Activated CD4-positive, alpha-beta T cell treated with anti-CD3 and anti-CD28 coated beads for 24 hours (primary cell): Measurements from ENCODE around the gene KLF6.

Experiments
- DNase-seq, 2 donors: peaks; one replicate each; pipeline ENCODE4 v3.0.0-alpha.2; 2020; ENCODE audit warnings: low read depth in 2 of 2

The KLF6 gene

DNA sequence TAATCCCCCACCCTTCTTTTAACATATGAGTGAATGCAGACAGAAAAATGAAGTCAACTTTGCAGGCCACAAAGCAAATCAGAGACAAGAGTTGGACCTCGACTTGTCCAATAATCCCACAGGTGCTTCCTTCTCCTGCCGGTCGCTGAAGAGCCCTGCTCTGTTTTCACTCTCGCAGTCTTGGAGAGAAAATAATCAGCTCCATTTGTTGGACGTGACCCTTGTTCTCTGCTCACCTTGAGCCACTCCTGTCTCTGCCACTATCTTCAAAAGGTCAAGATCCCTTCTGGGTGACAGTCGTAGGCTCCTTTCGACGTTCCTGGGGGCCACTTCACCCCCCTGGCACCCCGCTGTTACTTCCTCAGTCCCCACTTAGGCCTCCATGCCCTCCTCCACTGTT, 2.8 kb upstream of the KLF6 start:
- no peak for DNase-seq

DNA sequence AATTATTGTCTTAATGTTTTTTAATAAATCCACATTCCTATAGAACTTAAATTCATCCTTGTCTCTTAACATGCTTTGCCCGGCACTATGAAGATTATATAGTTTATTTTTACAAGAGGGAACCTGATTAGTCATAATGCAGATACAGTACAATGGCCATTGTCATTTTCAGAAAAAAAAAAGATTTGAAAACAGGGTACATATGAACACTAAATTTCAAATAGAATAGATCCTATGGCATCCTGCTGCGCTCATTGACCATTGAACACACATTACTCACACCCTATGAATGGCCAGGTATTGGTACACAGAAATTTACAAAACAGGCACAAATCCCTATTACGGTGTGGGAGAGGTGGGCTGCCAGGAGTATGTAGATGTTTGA, 2.0 kb upstream of the KLF6 start:
- no peak for DNase-seq

DNA sequence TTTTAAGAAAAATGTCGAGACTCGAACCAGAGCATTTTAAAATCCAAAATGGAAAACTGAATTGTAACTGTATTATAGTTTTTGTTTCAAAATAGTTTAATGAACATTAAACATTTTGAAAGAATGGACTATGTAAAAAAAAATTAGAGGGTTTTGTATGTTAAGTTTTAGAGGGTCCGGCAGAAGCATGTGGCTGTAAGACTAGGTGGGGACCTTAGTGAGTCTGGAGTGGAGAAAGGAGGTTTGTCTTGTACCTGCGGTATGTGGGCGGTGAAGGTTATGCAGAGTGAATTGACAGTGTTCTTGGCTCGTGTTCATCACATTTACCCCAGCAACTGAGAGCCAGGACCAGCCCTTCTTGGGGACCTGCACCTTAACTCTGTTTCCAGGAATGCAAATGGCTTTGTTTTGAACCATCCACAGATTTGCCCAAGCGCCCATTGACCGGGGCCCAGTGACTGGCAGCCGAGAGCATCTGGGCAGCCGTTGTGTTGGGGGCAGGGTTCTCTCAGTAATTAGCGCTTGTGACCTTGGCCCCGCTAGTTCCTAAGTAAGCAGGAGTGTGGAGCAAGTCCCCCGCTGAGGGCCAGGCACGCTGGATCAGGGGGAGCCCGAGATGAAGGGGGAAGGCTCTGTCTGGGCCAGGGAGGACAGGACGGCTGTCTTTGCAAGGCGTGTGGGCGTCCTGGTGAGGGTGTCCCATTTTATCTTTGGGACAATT, 1.4 kb upstream of the KLF6 start:
- no peak for DNase-seq

DNA sequence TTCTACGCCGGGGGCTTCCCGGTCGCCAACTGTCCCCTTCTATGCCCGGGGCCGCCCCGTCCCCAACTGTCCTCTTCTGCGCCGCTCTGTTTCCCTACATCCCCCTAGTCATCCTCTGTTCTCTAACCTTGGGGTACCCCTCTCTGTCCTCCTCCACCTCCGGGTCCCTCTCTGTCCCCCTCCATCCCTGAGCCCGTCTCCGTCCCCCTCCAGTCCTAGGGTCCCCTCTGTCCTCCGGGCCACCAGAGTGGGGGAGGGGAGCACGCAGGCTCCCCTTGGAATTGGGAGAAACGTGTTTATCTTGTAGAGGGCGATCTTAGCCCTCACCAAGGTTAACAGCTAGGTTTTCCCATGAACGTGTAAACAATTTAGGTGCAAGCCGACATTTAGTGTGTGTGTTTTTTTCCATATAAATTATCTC, 852 bp upstream of the KLF6 start:
- DNase-seq, result no peak

DNA sequence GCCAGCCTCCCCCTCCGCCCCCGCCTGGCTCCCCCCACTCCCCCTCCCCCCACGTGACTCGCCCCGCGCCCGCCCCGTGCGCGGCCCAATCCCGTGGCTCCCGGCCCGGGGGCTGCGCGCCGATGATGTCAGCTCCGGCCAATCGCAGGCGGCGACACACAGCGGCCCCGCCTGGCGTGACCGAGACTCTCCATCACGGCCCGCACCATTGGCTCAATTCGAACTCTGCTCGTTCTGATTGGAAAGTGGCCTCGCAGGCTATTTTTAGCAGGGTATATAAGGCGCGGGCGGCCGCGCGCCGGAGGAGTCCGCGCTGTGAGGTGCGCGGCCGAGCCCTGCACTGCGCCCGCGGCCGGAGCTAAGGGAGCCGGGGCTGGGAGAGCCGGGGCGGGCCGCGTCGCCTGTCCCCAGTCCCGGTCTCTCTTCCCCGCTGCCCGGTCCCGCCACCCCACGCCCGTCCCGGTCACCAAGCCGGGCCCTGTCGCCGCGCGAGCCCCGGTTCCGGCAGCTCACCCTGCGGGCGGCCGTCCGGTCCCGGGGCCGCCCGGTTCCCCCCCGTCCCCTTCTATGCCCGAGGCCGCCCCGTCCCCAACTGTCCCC, 342 bp upstream of the KLF6 start:
- DNase-seq, result peak; percentile 99

DNA sequence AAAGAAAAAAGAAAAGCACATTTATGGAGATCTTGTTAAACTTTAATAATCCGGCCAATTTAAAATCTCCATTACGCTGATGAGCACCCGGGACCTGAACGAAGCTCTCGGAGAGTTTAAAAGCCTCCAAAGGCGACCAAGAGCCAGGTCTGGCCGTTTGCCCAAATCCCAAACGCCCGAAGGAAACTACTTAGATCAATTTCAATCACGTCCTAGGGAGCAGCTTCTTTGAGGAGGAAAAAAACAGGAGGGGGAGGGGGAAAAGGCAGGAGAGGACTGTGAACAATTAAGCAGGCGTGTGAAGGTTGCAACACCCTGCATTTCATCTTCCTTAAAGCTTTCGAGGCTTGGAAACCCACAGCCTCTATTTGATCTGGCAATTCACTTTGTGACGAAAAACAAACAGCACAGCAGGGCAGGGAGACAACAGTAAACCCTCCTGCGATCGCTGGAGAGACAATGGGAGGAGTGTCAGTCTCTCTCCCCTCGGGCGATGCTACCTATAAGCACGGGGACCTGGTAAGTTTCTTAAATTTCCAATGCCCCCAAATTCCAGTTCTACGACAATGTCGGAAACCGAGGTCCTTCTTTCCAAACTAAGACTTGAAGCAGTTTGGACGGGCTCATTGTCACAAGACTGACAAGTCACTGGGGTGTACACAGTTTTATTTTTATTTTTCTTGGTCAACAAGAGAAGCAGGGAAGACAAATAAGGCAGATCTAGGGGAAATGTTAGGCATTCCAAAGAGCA, 1.2 kb downstream of the KLF6 start:
- no peak for DNase-seq

DNA sequence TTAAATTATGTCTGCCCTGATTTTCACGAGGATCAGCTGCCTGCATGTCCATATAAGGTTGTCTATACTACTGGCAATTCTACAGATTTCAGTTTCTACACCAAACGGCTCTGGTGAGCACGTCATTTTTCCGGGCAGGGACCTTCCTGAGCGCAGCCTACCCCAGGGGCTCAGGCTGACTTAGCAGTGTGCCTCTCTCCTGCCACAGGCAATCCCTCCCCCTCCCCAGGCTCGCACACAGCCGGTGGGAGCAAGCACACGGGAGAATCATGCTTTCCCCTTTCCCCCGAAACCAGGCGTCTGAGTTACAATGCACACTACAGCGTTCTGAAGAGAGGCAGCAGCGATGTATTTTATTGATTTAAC, 1.7 kb downstream of the KLF6 start:
- DNase-seq, result peak in 1 of 2 donors; percentile 55

DNA sequence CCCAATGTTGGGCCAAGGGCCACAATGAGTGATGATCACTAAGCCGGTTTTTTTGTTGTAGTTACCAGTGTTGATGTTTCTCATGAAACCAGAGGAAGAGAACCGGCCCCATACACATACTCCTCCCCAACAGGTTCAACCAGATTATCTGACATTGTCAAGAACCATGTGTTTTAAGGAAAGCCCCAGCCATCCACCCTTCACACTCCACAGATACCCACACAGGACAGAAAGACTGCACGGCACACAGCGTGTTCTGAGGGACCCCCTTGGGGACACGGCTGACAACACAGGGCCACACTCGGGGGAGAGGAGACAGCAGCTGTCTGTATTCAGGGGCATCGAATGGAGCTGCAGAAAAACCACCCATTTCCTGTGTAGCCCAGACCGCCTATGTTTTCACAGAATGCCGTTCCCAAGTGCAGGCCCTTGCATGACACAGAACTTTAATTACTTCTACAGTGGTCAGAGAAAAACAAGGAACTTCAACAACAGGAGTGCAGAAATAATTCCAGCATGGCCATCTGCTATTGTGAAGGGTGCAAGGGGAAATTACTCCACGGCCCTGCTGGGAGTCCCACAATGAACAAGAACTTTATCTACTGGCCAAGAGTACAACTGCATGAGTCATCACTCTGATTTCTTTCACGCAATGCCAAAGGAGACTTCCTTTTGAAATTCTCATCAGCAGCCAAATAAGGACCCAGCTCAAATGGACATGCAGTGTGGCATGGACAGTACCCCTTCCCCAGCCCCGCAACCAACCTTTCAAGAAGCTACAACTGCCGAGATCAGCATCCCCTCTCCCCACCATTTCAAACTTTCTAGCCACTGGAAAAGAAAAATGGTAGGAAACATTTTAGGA, 2.3 kb downstream of the KLF6 start:
- DNase-seq, result no peak

DNA sequence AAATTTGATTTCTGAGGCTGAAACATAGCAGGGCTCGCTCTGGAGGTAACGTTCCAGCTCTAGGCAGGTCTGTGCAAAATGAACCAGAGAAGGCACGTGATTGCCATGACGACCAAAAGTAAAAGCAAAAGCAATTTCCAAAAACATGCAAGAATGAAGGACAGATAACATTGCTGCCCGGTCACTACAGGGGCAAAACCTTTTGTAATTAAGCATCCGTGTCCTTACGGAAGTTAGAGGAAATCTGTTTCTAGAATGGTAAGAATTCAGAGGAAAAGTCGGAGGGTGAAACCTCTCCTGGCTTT, 2.9 kb downstream of the KLF6 start:
- no peak for DNase-seq

DNA sequence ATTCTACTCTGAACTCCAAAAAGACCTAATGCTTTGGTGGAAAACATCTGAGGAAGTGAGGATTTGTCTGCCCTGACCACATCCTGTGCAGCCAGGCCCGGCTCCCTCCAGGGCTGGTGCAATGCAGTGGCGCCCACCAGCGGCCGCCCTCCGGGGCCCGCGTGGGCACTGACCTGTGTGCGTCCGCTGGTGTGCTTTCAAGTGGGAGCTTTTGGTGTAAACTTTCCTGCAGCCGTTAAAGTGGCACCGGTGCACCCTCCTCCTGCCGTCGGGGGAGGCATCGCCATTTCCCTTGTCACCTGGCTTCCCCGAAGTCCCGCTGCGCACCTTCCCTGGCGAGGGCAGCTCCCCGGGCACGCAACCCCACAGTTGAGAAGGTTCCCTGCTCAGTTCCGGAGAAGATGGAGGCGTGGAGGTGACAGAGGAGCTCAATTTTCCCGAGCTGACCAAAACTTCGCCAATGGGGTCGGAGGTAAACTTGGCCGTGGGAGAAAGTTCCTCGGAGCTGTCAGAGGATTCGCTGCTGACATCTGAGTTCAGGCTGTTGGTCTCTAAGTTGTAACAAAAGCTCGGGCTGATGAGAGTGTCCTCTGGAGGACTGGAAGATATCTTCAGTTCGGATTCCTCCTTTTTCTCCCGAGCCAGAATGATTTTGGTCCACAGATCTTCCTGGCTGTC, 3.4 kb downstream of the KLF6 start:
- no peak for DNase-seq

DNA sequence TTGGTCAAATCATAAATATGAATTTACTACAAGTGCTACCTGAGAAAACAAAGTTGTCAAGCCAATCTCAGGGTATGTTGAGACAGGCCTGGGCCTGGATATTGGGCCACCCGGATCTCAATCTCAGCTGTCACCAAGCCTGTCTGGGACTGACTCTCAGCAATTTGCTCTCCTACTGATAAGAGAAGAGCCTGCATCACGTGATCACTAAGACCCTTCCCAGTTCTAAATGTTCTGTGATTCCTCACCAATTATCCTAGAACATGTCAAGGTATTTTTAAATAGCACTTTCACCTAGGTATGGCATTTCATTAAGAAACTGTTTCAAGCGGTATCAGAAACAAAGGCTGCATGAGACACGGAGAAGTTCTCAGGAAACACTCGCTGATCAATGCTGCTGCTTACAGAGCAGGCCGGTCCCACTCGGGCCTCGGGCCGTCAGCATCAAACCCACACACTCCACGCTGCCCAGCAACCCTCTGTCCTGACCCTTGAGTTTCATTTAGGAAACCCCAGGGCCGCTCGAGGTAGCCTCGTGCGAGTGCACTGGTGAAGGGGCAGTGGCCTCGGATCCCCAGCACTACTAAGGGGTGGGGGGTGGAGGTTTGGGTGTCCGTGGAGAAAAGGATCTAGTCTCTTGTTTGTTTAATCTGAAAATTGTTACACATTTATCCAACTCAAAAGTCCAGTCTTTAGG, 4.1 kb downstream of the KLF6 start:
- DNase-seq, result no peak

DNA sequence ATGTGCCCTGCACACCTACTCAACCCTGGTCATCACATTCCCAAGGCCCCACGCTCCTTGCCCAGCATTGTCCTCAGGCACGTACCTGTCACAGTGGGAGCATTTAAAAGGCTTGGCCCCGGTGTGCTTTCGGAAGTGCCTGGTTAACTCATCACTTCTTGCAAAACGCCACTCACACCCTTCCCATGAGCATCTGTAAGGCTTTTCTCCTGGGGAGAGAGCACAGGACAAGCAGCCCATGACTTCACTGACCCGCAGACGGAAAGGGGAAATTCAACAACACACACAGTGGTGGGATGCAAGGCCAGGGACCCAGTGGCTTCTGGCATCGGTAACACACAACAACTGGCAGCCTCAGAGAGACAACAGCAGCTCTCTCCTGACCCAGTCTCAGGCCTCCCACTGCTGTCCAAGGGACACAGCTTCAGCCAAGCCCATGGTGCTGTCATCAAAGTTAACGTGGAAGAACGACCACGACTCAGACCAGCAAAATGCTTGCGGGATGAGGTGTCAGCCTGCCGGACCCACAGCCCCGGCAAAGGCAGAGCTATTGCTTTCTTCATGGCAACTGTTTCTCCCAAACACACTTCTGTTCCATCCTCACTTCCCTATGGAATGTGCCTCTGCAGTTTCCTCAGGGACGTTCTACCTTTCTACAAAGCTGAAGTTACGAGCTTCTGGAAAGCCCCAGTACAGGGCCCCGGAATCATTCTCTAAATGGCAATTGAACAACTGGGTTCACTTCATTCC, 4.8 kb downstream of the KLF6 start:
- no peak for DNase-seq

DNA sequence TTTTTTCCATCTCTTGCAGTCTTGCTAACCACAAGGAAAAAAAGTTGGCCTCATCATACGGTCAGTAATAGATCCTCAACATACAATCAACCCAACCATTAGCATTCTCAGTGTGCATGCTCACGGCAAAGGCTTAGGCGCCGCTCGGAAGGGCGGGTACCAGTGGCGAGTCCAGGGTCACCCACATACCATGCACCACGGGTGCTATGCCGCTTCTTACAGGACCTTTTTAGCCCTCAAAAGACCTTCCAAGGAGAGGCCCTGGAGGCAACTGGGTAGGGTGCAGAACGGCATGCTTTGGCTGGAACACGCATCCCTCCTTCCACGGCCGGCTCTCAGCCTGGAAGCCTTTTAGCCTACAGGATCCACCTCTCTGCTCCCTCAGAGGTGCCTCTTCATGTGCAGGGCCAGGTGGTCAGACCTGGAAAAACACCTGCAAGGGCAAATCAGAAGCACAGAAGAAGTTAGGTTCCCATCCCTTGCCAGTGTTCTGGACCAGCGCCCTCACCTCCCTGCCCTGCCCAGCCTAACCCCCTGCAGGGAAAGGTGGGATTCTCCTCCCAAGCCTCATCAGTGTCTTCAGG, 5.8 kb downstream of the KLF6 start:
- no peak for DNase-seq

DNA sequence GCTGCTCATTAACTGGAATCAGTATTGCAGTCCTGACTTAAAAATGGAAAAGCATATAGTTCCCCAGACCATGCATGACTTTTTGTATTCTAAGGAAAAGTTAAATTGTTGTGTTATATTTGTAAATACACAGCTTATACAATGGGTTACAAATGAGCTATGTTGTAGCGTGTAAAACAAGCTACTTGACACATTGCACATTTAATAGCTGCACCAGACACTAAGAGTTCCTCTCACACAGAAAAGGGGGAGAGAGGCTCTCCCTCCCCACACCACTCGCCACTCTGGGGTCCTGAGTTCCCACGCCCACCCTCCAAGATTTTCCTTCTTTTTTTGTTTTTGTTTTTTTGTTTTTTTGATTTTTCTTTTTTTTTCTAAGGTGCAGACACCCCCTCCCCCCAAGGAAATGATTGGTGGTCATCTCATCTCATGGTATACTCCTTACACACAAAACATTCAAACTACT, 6.3 kb downstream of the KLF6 start:
- no peak for DNase-seq

DNA sequence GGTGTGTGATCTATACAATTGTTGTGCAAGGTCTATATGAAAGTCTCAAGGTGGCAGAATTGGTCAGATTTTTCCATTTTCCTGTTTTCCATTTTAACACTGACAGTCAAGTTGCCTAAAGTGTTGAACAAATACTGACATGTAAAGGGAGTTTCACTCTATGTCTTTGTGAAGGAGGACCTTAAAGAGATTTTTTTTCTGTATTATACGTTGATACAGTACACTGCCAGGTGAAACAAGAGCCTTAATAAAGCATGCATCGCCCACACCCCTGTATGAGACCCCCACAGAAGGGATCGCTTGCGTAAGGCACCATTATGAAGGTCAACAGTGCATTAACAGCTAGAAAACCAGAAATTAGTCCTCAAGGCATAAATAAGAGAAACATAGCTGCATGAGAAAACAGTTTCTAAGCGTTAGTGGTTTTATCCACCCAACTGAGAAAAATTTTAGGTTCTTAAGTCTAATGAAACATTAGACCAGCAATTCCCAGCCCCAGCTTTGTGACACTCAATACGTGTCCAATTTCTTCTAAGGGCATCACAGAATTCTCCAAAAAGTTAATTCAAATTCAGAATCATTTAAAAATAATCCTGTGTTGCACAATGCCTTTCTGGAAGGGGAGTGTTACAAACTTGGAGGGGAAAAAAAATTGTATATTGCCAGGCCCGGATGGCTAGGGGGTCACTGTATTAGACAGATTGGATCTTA, 6.9 kb downstream of the KLF6 start:
- DNase-seq, result no peak

DNA sequence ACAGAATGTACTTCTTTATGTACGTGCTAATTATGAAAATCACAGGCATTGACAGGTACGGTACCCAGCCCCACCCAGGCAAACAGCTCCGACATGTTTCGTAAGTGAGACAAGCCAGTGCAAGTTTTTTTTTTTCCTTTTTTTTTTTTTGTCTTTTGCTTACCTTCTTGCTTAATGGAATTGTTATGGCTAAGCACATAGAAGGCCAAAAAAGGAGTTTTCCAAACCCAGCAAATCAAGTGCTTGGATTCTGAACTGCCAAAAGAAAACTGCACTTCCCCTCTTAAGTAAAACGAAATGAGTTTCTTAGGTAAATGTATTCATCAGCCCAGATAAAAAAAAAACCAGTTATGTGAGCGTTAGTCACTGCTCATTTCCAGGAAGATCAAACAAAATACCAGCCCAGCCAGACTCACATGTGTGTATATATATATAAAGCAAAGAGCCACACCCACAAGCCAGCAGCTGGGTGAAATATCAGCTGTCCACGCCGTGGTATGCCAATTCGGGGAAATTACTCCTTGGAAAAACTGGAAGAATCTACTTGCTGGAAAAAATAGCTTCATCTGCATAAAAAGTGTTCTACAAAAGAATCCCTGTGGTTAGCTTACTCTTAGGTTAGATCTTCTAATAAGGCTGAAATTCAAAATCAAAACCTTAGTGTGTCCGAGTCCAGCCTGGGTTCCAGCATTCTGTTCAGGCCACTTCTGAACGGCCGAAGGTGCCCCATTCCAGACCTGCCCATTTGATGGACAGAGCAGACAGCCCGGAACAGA, 8.0 kb downstream of the KLF6 start:
- no peak for DNase-seq

DNA sequence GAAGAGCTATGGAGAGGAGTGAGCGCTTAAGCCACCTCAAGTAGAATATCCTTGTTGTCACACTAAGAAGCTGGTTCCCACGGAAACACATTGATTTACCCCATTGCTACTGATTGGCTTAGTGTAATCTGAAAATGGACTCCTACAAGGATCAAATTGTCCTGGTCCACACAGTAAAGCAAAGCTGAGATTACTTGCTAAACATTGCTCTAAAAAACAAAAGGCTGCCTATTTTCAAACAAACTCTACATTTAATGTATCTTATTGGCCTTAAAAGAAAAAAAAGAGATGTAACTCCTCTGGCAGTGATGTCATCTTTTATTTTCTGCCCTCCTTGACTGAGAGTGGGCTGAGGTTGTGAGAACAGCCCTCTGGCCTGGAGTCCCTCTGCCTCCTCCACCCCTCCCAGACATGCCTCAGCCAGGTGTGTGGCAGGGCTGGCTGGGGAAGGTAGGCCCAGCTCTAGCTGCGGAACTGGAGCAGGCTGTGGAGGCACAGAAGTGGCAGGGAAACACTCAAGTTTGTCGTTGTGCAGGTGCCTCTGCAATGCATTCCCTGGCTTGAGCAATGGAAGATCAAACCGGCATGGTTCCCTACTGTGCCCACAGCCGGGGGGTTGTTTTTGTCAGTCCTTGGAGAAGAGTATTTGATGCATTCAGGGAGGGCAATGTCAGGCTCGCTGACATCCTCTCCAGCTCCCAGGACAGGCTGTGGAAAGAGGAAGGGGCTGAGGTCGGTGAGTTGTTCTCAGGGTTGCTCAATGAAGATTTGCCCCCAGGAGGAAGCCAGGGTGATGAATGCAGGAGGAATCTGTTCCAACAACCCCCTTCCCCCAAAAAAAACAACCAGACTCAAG, 9.1 kb downstream of the KLF6 start:
- DNase-seq, result no peak
